Psoas muscle (tissue), 8 donors: ENCODE results near the gene MMS19. TPM values are rescaled to one million over a fixed set of nuclear protein-coding genes. Genes with fewer than 3 reads are reported as not detected.

Source experiments
- ATAC-seq, 4 donors: fragments of 200-7000 bp; cut with Tn5 transposase; one replicate each; pipeline ENCODE4 v1.9.1; 2020; ENCODE audit warnings: moderate library complexity in 3 of 4, mild to moderate bottlenecking in 2 of 4
- DNase-seq, 2 donors: peaks; one replicate each; pipeline ENCODE4 v3.0.0-alpha.2; 2020
- H3K27ac ChIP-seq: fragments of 200-600 bp; one replicate; pipeline ENCODE4 v1.8.0; 2022
- H3K27me3 ChIP-seq, 3 donors: fragments of 200-600 bp in 1 of 3; one replicate each; pipeline versions ENCODE4 v1.6.1 to v1.8.0; 2013 to 2022; ENCODE audit warnings: low read length in 2 of 3, mild to moderate bottlenecking in 2 of 3, moderate library complexity in 1 of 3; ENCODE audit not compliant: insufficient read depth in 3 of 3
- H3K36me3 ChIP-seq, 2 donors: fragments of 200-600 bp in 1 of 2; one replicate each; pipeline versions ENCODE4 v1.6.1 to v1.8.0; 2013 to 2022; ENCODE audit warnings: low read depth in 1 of 2, mild to moderate bottlenecking in 1 of 2, moderate library complexity in 1 of 2; ENCODE audit not compliant: insufficient read depth in 1 of 2
- H3K4me1 ChIP-seq: fragments of 200-600 bp; one replicate; pipeline ENCODE4 v1.8.0; 2022
- H3K4me3 ChIP-seq: fragments of 200-600 bp; one replicate; pipeline ENCODE4 v1.8.0; 2022; ENCODE audit warnings: mild to moderate bottlenecking
- H3K9me3 ChIP-seq: fragments of 200-600 bp; one replicate; pipeline ENCODE4 v1.8.0; 2022
- CTCF ChIP-seq: fragments of 200-600 bp; IDR thresholded peaks from one replicate; pipeline ENCODE4 v1.8.0; 2022; ENCODE audit warnings: antibody characterized with exemption
- WGBS, 3 donors: extraction: QIAGEN DNeasy Blood & Tissue Kit; methylation state at CpG; one replicate each; pipeline versions ENCODE4 v1.1.6 to v1.1.7; 2013; 5-methylcytosine and 5-hydroxymethylcytosine counted together
- intact Hi-C, 2 donors: fragments of 100-400 bp; cut with DNase I; formaldehyde crosslinking; loops; one replicate each; pipeline versions ENCODE4 v1.11.0 to v1.14.2; 2022
- polyA plus RNA-seq, 3 donors: library from polyadenylated mRNA; stranded (reverse); fragments of 200-250 nt; gene quantifications; one replicate each; pipeline ENCODE4 v1.2.3, GENCODE V29; 2013
- total RNA-seq, 4 donors: library from RNA; stranded (reverse); fragmentation: NEBNext Ultra II Directional in 2 of 4; extraction: Animal tissue kit (Norgen Biotek cat#: 25700) in 2 of 4; gene quantifications; one replicate each; pipeline versions ENCODE4 v1.2.1 to v1.2.4, GENCODE V29; 2021 to 2023
- donor health status: healthy with polysubstance abuse.
- donor health status: DM: no; HTN: no; CAD: no; lungs with moderate emphysema.
- donor health status: Bipolar disorder and iron deficiency.
- donor health status: healthy.
- donor health status: DM: yes; HTN: yes; CAD: no.
- donor health status: DM: no; HTN: no; CAD: no.
- donor health status: DM: no; HTN: no; CAD: no.
- donor health status: DM: yes; HTN: yes; CAD: no.

Gene MMS19
- total and polyA plus RNA-seq, 7 donors = 29.8 to 47.6 (median 35.1) TPM

- H3K27ac ChIP-seq = no peak overlapping the region
- 91 to 96% (median 95%) methylated on average over 14 to 17 of the region's 17 CpGs for WGBS, 3 donors
- H3K4me1 ChIP-seq = peaks cover 21% of the 10 kb centered on the region
- H3K36me3 ChIP-seq = peaks cover 3 to 43% of the 10 kb centered on the region in 2 donors
- no peak for TF ChIP-seq CTCF
- H3K9me3 ChIP-seq = no peaks in the 10 kb centered on the region
- ATAC-seq (peak in 2 of 4 donors; percentile 4 to 19), DNase-seq (no peak)
- H3K4me3 ChIP-seq = no peak overlapping the region
- H3K27me3 ChIP-seq = no peaks in the 10 kb centered on the region
- intact Hi-C loops = no loop called here
Measured at GRCh38 chr10:97451605-97452004, 46.6 kb downstream of the MMS19 start.

- no peak for ATAC-seq
- intact Hi-C loops = no loop called here
- peaks cover 23% of the 10 kb centered on the region for H3K4me1 ChIP-seq
Measured at GRCh38 chr10:97450828-97451227, 47.4 kb downstream of the MMS19 start.

GRCh38 chr10:97445722-97446639 is 52.2 kb downstream of the MMS19 start, which contains the start of the genes EXOSC1 and ZDHHC16:
TSS of gene EXOSC1 (minus strand) at chr10:97446006. CDS start at chr10:97445985, 21 bp downstream.
TSS of gene ZDHHC16 (plus strand) at chr10:97446175. CDS start at chr10:97451676, 5,501 bp downstream.
- peak; percentile 90 to 91 for DNase-seq
- peak; percentile 98 to 99 (median 98) for ATAC-seq
- H3K4me3 ChIP-seq = peak within 1 kb of the TSS; percentile 87
- peaks cover 0 to 20% of the 10 kb centered on the region in 2 donors for H3K36me3 ChIP-seq
- H3K27ac ChIP-seq = peak within 1 kb of the TSS; percentile 68
- H3K27me3 ChIP-seq = no peaks in the 10 kb centered on the region
- TF ChIP-seq CTCF = peak; percentile 6
- peaks cover 34% of the 10 kb centered on the region for H3K4me1 ChIP-seq
- no peaks in the 10 kb centered on the region for H3K9me3 ChIP-seq
- intact Hi-C loops = no loop called here
- WGBS, 3 donors = 0 to 1% (median 0%) methylated on average over 59 to 66 of the region's 66 CpGs

More at GRCh38 chr10:97450828-97451227, 47.4 kb downstream of the MMS19 start:
- no peak for DNase-seq
- WGBS, 3 donors = 38 to 51% (median 47%) methylated on average over 2 of the region's 2 CpGs
- Histone ChIP-seq H3K27me3 (no peaks in the 10 kb centered on the region), H3K36me3 (peaks cover 3 to 35% of the 10 kb centered on the region in 2 donors), H3K27ac (no peak overlapping the region), H3K4me3 (no peak overlapping the region), H3K9me3 (no peaks in the 10 kb centered on the region)
- TF ChIP-seq CTCF = no peak

- Histone ChIP-seq H3K27me3 (no peaks in the 10 kb centered on the region), H3K4me3 (peak overlapping the region; percentile 87), H3K4me1 (peaks cover 29% of the 10 kb centered on the region), H3K36me3 (peaks cover 0 to 27% of the 10 kb centered on the region in 2 donors), H3K9me3 (no peaks in the 10 kb centered on the region), H3K27ac (peak overlapping the region; percentile 24)
- peak; percentile 1 to 31 (median 2) for ATAC-seq
- no peak for TF ChIP-seq CTCF
- DNase-seq = no peak
- WGBS, 3 donors = 2 to 3% (median 2%) methylated on average over 13 of the region's 13 CpGs
- intact Hi-C loops = no loop called here
Measured at GRCh38 chr10:97445357-97445721, 52.9 kb downstream of the MMS19 start.
